ENCODE results near the gene ROR1. TPM values are rescaled to one million over a fixed set of nuclear protein-coding genes. Genes with fewer than 3 reads are reported as not detected.

The ROR1 gene
- polyA plus RNA-seq, 1 donor: 36.8 TPM

DNA sequence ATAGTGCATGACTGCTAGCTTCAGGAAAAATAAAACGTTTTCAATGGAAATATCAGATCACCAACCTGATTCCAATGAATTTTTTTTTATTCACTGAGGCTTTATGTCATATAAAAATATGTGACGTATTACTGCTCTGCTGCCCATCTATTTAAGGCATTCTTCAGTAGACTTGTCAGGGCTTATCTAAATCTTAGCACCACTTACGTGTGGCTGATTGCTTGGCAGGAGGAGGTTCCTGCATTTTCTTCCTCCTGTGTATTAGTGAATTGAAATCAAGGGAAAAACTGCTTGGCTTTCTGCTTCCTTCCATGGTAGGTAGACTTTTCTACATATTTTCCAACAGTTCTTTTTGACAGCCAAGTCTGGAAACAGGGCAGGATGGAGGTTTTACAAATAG is 80.3 kb downstream of the ROR1 start:
- no peak for DNase-seq

DNA sequence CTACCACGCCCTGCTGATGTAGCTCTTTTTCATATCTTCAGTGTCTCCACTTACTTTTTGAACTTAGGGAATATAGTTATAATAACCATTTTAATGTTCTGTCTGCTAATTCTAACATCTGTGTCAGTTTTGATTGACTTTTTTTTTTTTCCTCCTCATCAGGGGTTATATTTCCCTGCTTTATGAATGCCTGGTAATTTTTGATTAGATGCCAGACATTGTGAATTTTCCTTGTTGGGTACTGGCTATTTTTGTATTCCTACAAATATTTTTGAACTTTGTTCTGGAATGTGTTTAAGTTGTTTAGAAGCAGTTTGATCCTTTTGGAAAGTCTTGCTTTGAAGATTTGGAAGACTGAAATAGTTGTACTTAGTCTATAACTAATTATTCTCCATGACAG is 82.1 kb downstream of the ROR1 start:
- DNase-seq: no peak

DNA sequence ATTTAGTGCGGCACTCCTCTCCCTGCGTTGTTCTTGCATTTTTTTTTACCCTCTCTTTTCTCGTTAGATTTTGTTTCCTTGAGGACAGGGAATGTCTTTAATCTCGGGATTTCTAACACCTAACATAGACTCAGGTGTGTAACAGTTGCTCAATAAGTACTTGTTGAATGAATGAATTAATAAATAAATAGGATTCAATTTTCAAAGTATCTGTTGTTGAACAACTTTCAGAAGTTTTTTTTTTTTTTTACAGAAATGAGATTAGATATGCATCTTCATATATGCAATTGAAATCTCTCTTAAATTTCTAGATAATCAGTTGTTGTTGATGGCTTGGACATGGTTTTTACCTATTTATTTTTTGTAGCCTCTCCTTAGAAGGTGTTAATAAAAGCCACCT is 83.1 kb downstream of the ROR1 start:
- DNase-seq: no peak

DNA sequence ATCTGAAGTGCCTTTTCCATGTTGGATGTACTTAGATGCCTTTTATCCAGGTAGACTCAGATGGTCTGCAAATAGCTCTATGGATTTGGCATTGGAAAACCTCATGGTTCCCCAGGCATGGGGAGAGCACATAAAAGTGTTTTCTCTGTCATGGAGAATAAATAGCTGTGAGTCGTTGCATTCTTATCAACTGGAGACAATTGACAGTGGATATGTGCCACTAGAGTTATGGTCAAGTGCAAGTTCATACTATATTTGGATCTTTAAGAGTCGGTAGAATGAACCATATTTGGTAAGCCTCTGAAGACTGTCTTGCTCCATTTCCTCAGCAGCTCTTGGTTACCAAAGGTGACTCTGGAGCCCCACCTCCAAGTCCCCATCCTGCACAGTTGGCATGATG is 83.7 kb downstream of the ROR1 start:
- no peak for DNase-seq

DNA sequence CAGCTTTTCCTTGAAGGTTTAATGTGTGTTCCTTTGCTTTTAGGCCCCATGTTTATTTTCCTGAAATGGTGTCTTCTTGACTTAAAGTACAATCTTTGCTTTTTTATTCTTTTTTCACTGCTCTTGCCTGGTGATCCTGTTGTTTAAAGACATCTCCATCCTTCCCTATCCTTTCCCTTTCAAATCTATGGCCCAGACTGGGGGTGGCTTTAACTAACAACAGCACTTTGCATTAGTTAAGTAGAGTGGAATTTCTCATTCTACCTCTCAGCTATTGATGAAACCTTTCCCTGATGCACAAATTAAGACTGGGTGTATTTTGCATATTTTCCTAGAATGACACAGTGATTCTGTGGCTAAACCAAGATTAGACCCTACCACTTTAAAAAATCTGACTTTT is 84.3 kb downstream of the ROR1 start:
- DNase-seq: no peak

DNA sequence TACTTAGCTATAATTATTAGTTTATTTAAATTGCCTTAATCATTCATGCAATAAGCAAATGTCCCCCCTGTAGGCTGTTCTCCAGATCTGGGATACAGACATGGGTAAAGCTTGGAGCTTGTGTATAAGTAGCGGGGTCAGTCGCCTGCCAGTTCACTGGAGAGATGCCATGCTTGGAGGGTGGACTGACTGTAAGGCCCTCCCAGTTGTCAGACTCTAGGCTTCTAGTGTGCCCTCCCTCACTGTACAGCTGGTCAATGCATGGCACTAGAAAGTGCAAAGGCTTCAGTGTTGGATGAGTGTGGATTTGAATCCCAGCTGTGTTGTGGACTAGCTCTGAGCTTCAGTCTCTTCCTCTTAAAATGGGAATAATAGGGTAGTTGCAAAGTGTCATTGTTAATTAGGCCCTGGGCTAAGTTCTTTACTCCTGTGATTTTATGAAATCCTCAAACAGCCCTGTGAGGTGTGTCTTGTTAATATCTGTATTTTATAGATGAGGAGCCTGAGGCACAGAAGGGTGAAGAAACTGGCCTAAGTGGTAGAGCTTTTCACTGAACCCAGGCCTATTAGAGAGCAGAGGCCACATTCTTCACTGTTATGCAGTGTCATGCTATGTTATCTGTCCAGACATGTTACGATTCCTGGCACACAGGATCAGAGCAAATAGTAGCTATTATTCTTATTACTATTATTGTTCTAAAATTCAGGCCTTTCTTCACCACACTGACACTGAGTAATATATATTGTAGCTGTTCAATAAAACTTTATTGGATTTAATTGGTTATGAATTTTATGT is 85.9 kb downstream of the ROR1 start:
- no peak for DNase-seq

DNA sequence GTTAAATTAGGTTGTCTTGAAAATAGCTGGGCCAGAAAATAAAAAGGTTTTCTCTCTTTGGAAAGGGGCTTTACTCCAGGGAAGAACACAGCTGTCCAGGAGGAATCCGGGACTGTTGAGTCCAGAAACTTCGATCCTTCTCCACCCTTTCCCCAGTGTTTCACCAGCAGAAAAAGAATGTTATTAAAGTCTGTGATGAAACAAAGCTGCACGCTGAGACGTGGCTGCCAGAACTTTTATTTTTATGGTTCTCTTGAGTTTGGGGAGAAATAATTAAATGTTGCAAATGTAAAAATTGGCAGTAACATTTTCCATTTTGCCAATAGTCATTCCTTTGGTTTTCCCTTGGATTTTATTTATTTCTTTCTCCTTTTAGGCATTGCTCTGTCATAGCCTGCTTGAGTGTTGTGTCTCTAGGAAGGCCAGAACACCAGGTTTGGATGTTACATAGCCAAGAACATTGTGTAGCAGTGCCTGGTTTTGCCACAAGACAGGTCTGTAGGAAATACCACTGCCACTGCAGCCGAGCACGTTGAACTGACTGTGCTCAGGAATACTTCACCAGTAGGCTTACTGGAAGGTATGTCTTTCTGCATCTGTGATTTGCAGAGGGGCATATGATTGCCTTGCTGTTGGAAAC is 87.4 kb downstream of the ROR1 start:
- no peak for DNase-seq

DNA sequence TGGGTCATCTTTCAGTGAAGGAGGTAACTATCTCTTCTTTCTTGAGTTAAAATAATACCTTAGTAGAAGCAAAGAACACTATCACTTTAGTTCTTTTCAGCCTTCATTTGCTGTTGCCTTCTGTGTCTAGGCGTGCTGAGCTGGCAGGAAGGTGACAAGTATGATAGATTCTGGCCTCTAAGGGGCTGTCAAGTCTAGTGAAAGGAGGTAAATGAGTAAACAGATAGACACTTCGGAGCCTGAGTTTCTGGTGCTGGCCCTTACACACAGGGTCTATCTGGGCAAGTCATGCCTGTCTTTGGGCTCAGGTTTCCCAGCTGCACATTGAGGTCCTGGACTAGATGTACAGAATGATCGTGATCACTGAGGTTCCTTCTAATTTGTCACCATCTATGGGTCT is 89.3 kb downstream of the ROR1 start:
- no peak for DNase-seq

DNA sequence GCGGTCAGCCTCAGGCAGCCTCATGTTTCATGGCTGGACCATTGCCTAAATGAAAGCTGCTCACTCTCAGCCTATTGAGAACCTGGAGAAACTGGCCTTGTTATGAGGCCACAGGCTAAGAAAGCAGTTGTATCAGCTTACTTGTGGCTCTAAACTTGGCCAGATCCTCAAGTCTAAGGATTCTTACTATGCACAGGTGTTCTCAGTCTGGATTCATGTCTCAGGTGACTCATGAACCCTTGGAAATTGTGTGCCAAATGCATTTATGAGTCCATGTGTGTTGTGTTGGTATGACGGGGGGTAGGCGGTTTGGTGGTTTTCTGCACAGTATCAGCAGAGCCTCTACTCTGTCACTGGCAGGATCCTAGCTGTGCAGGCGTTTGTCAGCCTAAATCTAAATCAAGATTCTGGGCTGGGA is 90.4 kb downstream of the ROR1 start:
- no peak for DNase-seq

DNA sequence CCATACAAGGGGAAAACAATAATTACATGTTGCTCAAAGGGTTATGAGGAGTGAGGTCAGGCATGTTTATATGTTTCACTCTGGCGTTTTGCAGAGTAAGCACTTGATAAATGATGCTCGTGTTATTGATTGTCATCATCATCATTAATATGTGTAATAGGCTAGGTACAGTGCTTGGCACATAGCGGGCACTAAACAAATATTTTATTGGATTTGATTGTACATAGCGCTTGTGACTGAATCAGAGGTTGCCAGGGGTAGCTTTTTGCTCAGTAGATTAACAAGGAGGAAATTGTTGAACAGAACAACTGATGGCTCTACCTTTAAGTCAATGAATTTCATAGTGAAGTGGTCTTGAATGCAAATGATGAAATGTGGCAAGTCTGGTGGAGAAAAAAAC is 91.7 kb downstream of the ROR1 start:
- no peak for DNase-seq

DNA sequence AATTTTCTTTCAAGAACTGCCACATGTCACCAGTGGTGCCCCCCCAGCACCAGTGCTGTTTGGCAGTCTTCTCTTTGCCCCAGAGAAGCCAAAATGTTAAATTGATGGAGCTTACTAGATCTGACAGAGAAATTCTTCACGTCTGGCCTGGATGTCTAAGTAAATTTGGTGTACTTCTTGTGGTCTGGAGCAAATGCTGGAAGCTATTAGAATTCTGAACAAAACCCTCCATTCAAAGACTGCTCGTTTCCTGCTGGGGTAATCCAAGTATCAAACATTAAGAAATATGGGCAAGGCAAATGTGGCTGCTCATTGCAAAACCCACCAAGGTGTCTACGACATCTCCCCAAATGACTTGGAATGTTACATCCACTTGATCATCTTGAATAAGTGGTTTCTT is 92.3 kb downstream of the ROR1 start:
- no peak for DNase-seq

DNA sequence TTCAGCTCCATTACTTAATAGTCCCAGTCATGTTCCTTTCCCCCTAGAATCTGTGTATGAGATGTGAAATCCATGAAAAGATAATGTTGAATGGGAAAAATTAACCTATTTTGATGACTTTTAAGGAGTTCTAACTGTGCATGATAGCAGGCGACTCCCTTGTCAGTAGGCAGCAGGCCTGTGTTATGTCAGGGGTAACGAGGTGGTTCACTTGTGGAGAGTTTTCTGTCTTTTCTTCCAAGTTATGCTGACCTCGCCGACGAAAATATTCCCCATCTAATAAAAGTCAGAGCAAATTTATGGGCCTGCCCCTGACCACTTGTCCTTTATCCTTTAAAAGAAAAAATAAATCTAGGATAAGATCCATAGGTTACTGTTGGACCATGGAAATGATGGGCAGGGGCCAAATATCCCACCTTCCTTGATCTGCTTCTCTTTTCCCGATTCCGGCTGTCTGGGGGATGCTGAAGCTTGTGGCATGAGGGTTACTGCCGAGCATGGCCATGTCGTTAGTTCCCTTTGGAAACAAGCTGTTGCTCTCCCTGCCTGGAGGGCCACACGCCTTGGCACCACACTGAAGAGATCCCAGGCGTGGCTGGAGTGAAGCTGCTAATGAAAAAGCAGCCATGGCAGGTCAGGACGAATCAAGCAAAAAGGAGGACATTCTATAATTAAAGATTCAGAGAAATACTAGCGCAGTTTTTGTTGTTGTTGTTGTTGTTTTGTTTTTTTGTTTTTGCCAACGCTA is 93.8 kb downstream of the ROR1 start:
- no peak for DNase-seq

DNA sequence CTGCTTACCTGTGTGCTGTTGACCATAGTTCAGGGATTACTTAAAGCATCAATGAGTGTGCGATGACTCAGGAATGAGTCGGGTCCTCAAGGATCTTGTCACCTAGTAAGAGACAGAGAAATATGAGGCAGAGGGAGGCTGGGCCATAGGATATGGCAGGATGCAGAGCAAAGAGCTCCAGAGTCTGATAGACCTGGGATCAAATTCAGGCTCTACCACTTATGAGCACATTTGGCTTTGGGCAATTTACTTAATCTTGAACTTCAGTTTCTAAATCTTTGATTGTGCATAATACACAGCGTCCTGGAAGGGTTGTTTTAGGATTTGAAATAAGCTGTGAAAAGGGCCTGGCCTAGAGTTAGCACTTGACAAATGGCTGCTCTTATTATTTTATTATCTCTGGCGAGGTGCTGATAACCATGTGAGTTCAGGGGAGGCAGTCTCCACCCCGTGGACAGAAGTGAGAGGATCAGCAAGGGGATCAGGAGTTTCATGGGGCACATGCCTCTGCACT is 94.5 kb downstream of the ROR1 start:
- no peak for DNase-seq

DNA sequence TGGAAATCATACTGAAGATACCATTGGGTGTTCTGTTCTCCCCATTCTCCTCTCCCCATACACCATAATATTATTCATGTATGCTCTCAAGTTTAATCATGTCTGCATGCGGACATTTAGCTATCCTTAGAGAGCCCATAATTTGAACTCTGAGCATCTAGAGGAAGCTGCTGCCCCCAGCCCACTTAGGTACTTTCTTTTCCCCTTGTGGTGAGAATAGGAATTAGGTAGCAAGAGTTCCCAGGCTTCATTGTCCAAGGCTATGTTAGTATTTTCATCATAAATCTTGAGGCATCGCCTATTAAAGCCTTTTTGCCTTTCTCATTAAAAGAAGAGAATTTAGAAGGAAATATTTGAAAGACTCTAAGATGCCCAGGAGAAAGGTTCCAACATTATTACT is 96.3 kb downstream of the ROR1 start:
- DNase-seq: no peak

DNA sequence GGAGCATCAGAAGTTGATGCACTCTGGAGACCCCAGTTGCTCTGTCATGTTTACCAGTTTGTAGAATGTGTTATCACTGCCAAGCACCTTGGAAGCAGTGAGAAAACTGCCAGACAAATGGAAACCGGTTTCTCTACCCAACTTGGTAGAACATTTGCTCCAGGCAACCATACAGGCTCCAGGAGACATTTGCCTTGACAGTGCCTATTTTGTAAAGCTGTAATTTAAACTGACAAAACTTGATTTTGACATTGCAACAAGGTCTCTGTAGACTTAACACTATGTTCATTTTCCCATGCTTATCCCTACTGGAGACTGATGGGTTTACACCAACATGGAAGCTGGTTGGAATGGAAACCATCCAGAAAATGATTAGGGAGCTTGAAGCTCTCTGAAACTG is 97.6 kb downstream of the ROR1 start:
- no peak for DNase-seq

DNA sequence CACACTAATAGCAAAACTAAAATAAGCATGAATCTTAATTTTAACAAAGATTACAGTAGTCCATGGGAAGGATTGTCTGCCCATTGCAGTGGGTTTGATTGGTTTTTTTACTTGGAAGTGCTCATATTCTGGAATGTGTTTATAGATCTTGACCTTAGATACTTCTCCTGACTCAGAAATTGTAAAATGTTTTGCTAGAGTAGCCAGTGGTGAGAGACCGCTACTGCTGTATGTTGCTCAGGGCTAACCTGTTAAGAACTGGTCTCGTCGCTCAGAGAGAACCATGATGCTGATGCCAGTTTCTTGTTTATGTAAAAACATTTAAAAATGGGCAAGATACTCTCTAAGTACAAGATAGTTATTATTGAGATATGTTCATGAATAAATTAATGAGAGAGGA is 99.9 kb downstream of the ROR1 start:
- DNase-seq: no peak

DNA sequence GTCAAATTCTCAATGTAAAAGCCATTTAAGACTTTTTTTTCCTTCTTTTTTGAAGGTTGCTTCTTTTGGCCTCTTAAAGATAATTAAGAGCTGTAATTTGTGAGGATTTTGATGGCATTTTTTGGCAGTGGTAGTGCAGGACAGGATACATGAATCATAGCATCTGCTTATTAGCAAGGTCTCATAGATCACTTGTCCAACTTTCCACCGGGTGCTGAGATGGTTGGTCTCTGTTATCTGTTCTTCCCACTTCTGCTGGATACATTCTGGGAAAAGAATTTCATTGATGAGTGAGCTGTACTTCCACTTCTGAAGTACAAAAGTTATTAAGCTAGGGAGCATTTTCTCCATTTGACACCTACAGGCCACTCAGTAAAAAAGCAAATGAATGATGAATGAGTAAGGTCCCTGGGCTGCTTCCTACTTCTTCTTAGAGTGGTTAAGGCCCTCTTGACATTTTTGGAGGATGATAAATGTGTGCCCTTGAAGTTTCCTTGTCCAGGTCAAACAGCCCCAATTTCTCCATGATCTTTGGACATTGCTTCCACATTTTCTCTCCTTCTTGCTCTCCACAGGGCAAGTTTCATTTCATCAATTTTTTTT is 100.6 kb downstream of the ROR1 start:
- DNase-seq: no peak

DNA sequence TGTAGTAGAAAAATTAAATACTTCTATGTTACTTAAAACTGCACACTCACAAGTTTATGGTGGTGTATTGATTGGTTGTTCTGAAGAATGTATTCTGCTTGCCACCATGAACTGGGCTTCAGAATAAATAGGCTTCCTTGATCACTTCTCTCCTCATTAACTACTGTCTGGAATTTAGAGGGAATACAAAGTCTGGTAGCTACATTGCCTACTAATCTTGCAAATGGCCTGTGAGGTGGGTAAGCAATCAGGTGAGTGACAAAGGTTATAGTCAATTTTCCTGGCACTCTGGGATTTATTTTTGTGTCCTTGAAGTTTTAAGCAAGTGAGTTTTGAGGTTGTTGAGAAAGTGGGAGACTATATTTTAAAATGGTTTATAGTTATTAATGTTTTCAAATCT is 101.8 kb downstream of the ROR1 start:
- no peak for DNase-seq

DNA sequence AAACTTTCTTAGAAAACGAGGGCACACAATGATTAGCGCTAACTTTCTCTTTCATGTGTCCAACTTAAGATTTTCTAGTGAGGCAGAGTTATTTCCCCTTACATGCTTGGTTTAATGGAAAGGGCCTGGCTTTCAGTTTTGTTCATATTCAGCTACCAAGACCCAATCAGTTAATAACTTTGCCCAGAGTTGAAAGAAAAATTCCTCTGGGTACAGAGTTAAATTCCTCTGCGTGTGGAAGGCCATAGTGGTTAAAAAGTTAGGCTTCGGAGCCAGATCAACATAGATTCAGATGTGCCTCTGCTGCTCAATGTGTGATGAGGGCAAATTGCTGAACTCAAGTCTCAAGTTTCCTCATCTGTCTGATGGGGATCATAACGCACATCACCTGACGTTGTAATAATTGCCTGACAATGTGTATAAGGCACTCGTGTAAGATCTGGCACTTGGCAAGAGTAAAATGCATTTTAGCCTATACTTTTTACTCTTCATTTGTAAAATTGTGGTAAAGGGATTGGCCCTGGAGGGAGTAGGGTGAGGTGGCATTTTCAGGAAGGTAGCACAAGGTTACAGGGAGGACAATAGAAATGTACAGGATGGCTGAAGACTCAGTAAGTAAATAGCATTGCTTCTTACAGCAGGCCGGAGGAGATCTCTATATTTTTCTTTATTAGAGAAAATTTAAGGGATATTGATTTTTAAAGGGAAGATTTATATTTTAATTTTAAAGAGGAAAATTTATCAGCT is 103.4 kb downstream of the ROR1 start:
- no peak for DNase-seq

DNA sequence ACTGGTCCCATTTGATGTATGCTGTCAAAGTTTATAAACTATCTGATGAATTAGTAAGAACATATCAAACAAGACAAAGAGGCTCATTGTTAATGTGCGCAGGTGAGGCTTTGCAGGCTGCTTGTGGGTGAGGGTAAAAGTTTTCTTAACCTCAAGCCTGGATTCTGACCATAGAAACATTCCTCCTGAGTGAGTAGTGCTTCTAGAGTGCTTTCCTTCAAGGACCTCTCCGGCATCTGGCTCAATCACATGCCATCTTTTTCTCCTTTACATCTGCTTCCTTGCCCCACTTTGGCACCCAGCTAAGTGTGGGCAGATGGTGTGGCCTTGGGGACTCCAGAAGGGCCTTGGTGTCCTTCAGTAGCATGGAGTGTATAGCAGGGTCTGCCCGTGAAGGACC is 104.0 kb downstream of the ROR1 start:
- no peak for DNase-seq

DNA sequence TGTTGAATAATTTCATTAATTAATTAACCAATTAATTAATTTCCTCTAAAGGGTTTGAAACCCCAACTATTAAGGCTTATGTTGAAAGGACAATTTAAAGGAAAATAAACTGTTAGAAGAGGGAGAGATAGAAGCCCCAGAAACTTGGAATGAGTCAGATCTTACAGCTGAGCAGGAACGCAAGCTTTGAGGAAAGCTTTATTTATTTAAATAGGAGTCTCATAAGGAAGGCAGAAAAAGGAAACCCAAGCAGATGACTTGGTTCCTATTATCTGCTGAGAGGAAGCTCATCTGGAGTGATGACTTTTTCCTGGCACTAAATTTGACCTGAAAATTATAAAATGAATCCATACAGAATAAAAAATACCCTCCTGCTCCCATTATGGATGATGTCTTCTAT is 105.1 kb downstream of the ROR1 start:
- no peak for DNase-seq

DNA sequence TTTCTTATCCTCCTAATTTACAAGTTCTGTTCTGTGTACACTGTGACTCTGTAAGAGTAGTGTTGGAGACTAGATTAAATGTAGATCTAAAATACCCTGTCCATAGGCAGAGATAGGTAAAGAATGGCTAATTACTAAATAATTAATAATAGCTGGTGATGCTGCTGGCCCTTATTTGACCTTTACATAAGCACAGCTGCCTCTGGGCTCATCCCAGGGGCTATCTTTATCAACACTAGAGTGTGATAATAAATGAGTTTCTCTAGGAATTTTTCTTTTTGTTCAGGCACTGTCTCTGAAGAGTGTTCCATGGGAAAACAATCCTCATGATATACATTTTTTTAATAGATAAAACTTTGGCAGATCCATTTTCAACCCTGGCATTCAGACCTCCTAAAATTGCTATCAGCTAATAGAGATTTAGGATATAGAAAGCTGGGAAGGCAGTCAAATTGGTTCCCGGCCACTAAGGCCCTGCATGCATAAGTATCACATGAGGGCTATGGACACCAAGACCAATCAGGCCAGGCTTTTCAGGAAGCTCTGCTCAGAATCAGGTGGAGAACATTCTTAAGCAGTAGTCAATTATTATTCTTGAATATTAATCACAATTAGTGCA is 107.2 kb downstream of the ROR1 start:
- no peak for DNase-seq
